ENCODE results near the gene NOXO1. TPM values are rescaled to one million over a fixed set of nuclear protein-coding genes. Genes with fewer than 3 reads are reported as not detected.

NOXO1 gene
- total RNA-seq, 4 donors from 2014 or later, result not detected

GRCh38 chr16:2001456-2002355, 20.4 kb upstream of the NOXO1 start:
- intact Hi-C loops (cut with DNase I), result no loop called here
- Histone ChIP-seq H3K36me3 (peaks cover 51 to 54% of the 10 kb centered on the region in 2 donors), H3K4me1 (peaks cover 7 to 19% of the 10 kb centered on the region in 2 donors), H3K4me3 (replicated peaks in 1 of 3) (no peak overlapping the region), H3K9me3 (no peaks in the 10 kb centered on the region), H3K27me3 (no peaks in the 10 kb centered on the region), H3K27ac (no peak overlapping the region)
- WGBS, 2 donors, result 95% methylated on average over 9 to 25 of the region's 53 CpGs
- TF ChIP-seq, protein P1, sequence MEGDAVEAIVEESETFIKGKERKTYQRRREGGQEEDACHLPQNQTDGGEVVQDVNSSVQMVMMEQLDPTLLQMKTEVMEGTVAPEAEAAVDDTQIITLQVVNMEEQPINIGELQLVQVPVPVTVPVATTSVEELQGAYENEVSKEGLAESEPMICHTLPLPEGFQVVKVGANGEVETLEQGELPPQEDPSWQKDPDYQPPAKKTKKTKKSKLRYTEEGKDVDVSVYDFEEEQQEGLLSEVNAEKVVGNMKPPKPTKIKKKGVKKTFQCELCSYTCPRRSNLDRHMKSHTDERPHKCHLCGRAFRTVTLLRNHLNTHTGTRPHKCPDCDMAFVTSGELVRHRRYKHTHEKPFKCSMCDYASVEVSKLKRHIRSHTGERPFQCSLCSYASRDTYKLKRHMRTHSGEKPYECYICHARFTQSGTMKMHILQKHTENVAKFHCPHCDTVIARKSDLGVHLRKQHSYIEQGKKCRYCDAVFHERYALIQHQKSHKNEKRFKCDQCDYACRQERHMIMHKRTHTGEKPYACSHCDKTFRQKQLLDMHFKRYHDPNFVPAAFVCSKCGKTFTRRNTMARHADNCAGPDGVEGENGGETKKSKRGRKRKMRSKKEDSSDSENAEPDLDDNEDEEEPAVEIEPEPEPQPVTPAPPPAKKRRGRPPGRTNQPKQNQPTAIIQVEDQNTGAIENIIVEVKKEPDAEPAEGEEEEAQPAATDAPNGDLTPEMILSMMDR (IDR thresholded peaks at IDR 0.05), result no peak
- TF ChIP-seq POLR2A (IDR thresholded peaks at IDR 0.05), result no peak
- DNase-seq, result no peak

DNA sequence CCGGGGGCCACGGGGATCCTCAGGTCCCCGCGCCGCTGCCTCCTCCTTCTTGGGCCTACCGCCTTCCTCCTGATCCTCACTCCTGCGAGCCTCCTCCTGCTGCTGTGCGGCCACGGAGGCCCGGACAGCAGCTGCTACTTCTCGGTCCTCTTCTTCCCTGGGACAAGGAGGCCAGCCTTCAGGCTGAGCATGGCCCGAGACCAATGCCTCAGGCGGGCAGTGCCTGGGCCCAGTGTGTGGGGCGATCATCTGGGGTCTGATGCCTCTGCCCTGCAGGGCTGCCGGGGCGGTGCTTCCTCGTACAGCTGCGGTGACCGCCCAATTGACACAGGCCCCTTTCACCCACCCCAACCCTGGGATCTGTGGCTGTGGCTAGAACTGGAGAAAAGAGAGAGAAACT, 19.8 kb upstream of the NOXO1 start:
- no peak overlapping the region for H3K4me3 ChIP-seq (replicated peaks in 1 of 3)
- WGBS, 2 donors, result 93 to 95% methylated on average over 7 to 19 of the region's 19 CpGs

DNA sequence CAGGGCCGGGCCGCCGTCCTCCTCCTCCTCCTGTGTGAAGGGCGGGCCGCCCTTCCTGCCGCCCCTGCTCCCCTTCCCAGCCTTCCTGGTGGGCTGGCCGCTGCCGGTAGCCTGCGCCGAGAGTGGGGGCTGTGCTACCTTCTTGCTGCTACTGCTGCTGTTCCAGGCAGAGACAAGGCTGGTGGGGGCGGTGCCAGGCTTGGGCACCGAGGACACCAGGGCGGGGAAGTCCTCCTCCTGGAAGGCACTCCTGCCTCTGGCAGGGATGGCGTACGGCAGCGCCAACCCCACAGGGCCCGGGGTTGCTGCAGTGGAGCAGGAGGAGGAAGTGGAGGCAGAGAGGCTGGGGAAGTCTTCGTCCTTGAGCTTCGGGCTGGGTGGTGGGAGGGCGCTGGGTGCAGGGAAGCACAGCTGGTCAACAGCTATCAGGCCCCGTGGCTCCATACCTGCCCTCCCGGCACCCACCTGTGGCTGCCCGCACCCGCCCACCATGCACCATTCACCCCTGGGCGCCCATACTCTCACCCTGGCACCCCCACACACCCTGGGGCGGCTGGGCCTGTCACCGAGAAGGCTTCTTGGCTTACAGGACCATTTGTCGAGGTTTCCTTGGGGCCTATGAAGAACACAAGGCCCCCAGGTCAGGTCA, 18.7 kb upstream of the NOXO1 start:
- Histone ChIP-seq H3K4me1 (peaks cover 7 to 15% of the 10 kb centered on the region in 2 donors), H3K4me3 (replicated peaks in 1 of 3) (no peak overlapping the region), H3K36me3 (peaks cover 51 to 54% of the 10 kb centered on the region in 2 donors), H3K9me3 (no peaks in the 10 kb centered on the region), H3K27ac (no peak overlapping the region), H3K27me3 (no peaks in the 10 kb centered on the region)
- WGBS, 2 donors, result 90 to 93% methylated on average over 20 to 25 of the region's 28 CpGs
- no peak for DNase-seq
- no peak for TF ChIP-seq POLR2A (IDR thresholded peaks at IDR 0.05)
- TF ChIP-seq, protein P1 (IDR thresholded peaks at IDR 0.05), result no peak
- intact Hi-C loops (cut with DNase I), result no loop called here

More for the DNA sequence above, 19.8 kb upstream of the NOXO1 start:
- intact Hi-C loops (cut with DNase I), result no loop called here
- Histone ChIP-seq H3K9me3 (no peaks in the 10 kb centered on the region), H3K4me1 (peaks cover 7 to 18% of the 10 kb centered on the region in 2 donors), H3K27ac (no peak overlapping the region), H3K36me3 (peaks cover 51 to 54% of the 10 kb centered on the region in 2 donors), H3K27me3 (no peaks in the 10 kb centered on the region)
- no peak for DNase-seq
- TF ChIP-seq, protein P1 (IDR thresholded peaks at IDR 0.05), result no peak
- TF ChIP-seq POLR2A (IDR thresholded peaks at IDR 0.05), result no peak

DNA sequence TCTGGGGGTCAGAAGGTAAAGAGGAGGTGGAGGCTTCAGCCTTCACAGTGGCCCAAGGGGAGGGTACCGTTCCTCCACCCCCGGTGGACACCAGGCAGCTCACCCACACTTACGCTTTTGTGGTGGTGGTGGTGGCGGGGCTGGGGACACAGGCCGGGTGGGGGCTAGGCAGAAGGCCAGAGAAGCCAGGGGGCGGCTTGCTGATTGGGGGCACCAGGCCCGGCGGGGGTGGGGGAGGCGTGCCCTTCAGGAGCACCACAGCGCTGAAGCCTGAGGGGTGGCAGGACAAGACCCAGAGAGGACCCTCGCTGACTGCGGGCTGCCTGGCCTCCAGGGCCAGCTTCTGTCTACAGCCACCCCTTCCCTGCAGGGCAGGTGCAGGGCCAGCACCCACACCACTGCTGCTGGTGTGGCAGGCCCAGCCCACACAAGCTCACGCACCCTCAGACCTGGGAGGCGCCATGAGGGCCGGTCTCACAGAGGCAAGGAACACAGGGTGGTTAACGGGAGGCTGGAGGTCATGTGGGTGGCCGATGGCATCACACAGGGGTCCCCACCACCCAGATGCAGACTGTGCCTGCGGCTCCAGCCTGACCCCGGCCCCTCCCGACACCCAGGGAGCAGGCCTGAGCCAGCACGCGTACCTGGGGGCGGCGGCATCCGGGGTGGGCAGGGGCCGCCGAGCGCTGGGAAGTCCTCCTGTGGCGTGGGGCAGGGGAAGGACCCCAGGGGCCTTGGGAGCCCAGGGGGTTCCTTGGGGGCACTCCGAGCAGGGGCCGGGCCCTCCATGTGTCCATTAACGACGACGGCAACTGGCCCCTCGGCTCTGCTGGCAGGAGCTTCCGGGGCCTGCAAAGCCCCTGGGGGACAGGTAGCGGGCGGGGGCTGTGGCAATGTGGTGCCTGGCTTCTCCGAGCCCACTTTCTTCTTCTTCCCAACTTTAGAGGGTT, 17.9 kb upstream of the NOXO1 start:
- DNase-seq, result no peak
- peaks cover 6 to 9% of the 10 kb centered on the region in 2 donors for H3K4me1 ChIP-seq
- no peak overlapping the region for H3K4me3 ChIP-seq (replicated peaks in 1 of 3)
- no peak overlapping the region for H3K27ac ChIP-seq
- peaks cover 51 to 54% of the 10 kb centered on the region in 2 donors for H3K36me3 ChIP-seq
- TF ChIP-seq, protein P1 (IDR thresholded peaks at IDR 0.05), result no peak
- TF ChIP-seq POLR2A (IDR thresholded peaks at IDR 0.05), result no peak
- 90 to 98% methylated on average over 8 to 15 of the region's 39 CpGs for WGBS, 2 donors
- H3K27me3 ChIP-seq, result no peaks in the 10 kb centered on the region
- intact Hi-C loops (cut with DNase I), result no loop called here
- H3K9me3 ChIP-seq, result no peaks in the 10 kb centered on the region

Measured in thyroid gland (tissue), 4 donors.